GM21390 (cell line): ENCODE data around the gene PRICKLE4.

Experiments
- ATAC-seq: cut with Tn5 transposase; IDR thresholded peaks from one replicate; pipeline ENCODE4 v1.9.1; 2021; ENCODE audit not compliant: unreplicated experiment

The PRICKLE4 gene, protein sequence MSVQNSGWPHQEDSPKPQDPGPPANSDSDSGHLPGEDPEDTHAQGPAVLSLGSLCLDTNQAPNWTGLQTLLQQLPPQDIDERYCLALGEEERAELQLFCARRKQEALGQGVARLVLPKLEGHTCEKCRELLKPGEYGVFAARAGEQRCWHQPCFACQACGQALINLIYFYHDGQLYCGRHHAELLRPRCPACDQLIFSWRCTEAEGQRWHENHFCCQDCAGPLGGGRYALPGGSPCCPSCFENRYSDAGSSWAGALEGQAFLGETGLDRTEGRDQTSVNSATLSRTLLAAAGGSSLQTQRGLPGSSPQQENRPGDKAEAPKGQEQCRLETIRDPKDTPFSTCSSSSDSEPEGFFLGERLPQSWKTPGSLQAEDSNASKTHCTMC

GRCh38 chr6:41780551-41781365 lies at the start of gene PRICKLE4:
Gene PRICKLE4 (plus strand): TSS chr6:41780782. CDS start chr6:41783474, 2,692 bp downstream.
- no peak for ATAC-seq

DNA sequence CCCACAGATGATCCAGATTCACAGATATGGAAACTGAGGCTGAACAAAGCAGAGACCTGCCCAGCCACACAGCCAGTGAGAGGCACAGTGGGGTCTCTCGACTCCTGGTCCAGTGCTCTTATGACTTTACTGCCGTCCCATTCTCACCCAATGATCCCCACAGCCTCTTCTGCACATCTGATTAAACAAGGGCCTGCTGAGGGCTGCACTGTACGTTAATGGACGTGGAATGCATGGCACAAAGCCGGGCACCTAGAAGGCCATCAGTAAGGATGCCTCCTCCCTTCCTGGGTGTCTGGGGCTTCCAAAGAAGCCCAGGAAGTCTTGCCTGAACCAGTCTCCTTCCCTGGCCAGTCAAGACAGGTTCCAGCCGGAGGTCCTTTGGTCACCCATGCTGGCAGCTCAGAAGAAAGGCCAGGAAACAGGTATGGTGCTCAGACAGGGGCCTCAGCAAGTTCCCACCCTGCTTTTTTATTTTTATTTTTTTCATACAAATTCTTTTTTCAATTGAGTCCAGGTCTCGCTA lies 49.0 kb upstream of the PRICKLE4 start:
- no peak for ATAC-seq

DNA sequence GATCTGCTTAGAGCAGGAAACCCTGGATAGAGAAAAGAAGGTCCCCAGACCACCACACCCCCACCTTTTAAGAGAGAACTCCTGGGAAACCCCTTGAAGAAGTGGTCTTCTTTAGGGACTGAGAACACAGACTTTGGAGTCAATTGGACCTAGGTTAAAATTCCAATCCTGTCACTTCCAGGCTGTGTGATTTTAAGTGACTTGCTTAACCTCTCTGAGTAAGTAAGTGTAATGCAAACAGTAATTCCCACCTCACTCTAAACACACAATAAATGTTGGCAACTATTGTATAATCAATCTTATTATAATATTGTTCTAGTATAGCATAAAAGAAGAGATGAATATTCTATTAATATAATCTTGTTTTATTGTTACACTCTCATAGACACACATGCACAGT lies 48.4 kb upstream of the PRICKLE4 start:
- no peak for ATAC-seq

- ATAC-seq, result peak; percentile 32
These were observed 47.8 kb upstream of the PRICKLE4 start for GRCh38 chr6:41732591-41733359.

DNA sequence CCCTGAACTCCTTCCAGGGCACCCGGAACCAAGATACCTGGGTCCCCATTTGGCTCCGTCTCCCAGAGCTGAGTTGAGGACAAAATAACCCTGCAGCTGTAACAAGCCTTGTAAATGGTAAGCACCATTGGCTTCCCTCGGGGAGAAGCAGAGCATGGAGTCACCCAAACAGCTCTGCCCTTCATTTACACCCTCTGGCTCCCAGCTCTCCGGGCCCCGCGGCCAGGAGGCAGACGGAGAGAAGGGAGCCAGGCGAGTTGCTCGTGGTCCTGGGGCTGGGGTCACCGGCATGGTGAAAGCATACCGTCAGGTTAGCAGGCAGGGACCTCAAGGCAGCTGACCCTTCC lies 47.2 kb upstream of the PRICKLE4 start:
- no peak for ATAC-seq

DNA sequence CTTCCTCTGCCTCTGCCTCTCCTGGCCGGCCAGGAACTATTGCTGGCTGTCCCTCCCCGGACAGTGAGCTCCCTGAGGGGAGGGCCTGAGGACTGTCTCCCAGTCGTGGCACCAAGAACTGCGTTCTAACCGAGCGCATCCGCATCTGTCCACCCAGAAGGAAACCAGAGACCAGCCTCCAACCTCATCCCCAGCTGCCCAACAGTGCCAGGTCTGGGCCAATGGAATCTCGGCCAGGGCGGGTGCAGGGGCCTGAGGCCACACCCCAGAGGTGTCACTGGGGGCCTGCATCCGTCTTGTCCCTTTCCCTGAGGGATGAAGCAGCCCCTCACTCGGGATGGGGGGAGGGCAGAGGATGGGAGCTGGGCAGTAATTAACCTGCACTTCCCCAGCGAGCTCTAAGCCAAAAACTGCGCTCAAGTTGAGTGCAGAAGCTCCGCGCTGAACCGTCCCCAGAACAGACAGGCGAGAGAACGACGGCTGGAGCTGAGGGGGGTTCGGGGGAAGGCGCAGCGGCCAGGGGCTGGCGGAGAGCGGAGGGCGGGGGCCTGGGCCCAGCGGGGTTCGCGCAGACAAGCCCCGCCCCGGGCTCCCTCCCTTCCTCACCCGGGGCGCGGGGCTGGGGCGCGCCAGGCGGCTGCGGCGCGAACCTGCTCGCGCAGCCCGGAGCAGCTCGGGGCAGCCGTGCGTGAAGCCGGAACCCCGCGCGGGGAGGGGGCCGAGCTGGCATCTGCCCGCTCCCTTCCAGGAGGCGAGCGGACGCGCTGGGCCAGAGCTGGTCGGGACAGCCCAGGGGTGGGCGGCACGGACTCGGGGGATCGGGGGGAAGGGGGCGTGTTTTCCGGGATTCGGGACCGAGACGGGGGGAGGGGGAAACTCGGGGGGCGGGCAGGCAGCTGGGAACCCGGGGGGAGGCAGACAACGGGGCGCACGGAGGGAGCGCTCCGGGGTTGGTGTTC lies 46.6 kb upstream of the PRICKLE4 start:
- ATAC-seq, result peak; percentile 43

GRCh38 chr6:41734666-41735426 lies 45.7 kb upstream of the PRICKLE4 start:
- peak; percentile 8 for ATAC-seq

DNA sequence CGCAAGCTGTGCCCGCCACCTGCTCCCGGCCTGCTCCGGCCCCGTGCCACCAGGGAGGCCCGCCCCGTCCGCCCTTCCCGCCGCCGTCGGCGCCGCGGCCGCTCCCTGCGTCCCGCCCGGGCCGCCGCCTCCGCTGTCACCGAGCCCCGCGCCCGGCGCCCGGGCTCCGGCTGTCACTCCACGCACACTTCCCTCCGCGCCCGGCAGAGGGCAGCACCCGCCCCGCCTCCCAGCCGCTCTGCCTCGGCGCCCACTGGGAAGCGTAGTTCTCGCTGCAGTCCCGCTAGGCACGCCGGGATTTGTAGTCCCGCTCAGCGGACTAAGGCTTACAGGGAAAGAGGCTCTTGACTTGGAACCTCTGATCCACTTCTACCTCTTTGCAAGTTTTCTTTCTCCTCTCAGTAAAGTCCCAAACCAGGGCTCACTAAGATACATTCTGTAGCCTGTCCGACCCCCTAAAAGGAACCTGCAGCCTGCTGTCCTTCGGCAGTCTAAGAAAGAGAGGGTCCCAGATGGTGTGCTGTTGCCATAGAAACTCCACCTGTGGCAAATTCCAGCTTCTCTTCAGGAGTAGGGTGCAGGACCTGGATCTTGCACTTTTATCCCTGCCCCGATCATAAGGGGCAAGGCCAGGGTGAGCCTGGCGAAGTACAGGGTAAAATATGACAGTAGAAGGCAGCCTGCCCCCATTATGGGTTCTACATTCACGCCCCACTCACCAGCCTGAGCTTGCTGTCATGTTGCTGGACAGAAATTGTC lies 45.0 kb upstream of the PRICKLE4 start, which contains the start of gene TFEB:
TFEB (minus strand) TSS at position 182 of the 759 bp plus-strand sequence. CDS start 44,395 bp downstream, outside the sequence.
- ATAC-seq, result peak; percentile 43

- ATAC-seq, result no peak
These were observed 44.3 kb upstream of the PRICKLE4 start for GRCh38 chr6:41736186-41736733.

DNA sequence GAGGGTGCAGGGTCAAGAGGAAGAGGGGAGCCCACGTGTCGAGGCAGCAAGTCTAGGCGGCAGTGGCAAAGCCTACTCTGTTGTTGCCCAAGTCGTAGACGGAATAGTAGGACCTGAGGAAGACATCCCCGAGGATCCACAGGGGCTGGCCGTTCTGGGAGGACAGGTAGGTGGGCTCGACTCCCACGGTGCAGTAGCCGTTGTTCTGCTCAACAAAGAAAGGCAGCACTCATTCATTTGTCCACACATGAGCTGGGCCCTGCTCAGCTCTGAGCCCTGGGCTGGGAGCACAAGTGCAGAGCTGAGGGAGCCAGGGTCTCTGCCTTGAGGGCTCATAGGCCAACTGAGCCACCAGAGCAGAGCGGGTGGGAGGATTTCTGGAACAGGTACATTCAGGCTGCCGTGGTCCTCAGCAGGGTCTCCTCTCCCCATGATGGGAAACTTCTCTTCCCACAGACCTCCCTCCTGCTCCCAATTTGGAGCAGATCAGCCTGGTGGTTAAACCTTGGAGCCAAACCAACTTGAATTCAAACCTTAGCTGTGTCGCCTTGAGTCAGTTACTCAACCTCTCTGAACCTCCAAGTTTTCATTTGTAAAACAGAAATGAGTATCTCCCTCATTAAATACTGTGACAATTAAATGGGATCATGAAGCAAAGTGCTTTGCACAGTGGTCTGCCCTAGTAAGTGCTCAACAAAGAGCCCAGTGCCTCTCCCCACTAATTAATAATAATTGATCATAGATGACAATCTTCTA lies 43.6 kb upstream of the PRICKLE4 start:
- ATAC-seq, result no peak

DNA sequence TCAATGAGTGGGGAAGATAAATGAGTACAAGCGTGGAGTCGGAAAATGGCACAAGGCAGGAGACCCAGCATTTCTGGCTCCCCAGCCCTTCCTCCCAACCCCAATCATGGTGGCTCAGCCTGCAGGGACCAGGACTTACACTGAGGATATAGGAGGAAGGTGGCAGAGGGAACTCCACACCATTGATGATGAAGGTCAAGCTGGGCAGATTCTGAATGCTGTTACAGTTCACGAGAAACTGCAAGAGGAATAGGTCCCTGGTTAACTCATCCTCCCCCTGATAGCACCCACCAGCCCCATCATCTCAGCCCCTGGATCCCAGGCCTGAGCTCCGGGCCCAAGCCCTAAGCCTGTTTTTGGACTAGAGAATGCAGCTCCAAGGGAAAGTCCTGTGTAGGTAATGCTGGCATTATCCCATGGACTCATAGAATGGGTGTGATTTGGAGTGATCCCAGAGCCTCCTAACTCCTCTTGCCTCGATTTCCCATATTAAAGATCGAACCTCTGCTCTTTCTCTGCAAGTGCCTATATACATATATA lies 42.9 kb upstream of the PRICKLE4 start:
- ATAC-seq, result no peak

DNA sequence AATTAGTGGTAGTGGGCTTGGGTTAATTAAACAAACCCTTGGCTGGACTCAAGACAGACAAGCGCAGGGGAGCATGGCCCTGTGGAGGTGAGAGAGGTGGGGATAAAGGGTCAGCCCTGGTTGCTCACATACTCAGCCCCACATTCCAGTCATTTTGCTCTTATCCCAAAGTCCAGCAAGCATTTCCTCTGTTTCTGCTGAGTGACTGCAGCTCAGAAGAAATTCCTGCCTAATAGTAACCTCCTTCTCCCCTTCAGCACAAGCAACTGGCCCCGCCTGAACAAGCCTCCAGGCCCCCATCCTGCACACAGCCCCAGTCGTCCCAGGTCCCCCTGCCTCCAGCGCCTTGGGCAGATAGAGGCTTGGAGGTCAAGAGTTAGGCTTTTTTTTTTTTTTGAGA lies 41.5 kb upstream of the PRICKLE4 start:
- ATAC-seq, result no peak

DNA sequence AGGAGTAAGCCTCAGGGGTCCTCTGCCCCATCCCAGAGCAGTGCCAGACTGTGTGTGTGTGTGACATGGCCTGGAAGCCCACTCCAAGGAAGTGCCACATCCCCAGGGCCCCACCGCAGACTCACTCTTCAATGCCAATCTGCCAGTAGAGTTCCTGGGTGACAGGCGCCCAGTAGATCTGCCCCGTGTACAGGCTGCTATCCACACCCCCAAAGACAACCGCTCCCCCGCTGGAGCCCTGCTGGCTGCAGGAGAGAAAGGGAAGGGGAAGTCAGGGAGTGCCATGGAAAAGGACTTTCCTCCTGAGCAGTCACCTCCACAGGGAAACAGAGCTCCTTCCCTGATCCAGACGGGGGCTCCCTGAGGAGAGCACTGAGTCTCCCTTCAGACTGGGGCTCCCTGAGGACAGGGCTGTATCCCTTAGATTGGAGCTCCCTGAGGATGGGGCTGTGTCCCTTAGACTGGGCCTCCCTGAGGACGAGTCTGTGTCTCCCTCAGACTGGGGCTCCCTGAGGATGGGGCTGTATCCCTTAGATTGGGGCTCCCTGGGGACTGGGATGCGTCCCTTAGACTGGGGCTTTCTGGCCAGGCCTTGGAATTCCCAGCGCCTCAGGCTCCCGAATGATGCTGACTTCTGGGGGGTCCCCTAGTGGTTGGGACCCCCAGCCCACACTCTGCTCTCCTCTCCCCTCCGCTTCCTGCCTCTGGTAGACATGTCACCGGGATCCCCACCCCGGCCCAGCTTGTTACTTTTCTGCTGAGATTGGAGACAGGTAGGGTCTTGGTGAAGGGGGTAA lies 40.0 kb upstream of the PRICKLE4 start:
- ATAC-seq, result no peak

GRCh38 chr6:41741625-41742490 lies 38.7 kb upstream of the PRICKLE4 start:
- ATAC-seq, result no peak

- no peak for ATAC-seq
These were observed 37.0 kb upstream of the PRICKLE4 start for GRCh38 chr6:41743406-41744235.
